ENCODE data around the gene TMEM94. TPM values are rescaled to one million over a fixed set of nuclear protein-coding genes. Genes with fewer than 3 reads are reported as not detected.

The TMEM94 gene
- total RNA-seq, 1 experiment from 2014 or later = 129 TPM

- ATAC-seq (0 out of 2 replicates have a peak, but pooled peaks have one; percentile 1), DNase-seq (ENCODE audit: low read depth, low spot score) (no peak)
- intact Hi-C loops (cut with micrococcal nuclease; ENCODE audit: unreplicated experiment) = loop anchor here (5.0 kb wide), 1 partner anchor 81 kb away; no protein-coding TSS in a partner anchor
- TF ChIP-seq CTCF (IDR thresholded peaks at IDR 0.05) (no peak), POLR2AphosphoS5 (IDR thresholded peaks at IDR 0.05; ENCODE audit: low read depth, low read length) (no peak), TCF7L2 (IDR thresholded peaks at IDR 0.05; ENCODE audit: low read depth, low read length) (no peak), SIN3A (IDR thresholded peaks at IDR 0.05; ENCODE audit: borderline replicate concordance, insufficient read depth, low read depth, low read length) (no peak), REST (IDR thresholded peaks at IDR 0.05; ENCODE audit: insufficient read depth in 1 of 2, low read depth in 2 of 2, low read length in 1 of 2) (no peak)
- no peak overlapping the region for H3K27ac ChIP-seq (ENCODE audit: low read length)
- H3K9me3 ChIP-seq (ENCODE audit: control insufficient read depth, insufficient read depth, low read depth, low read length) = no peaks in the 10 kb centered on the region
- no peaks in the 10 kb centered on the region for H3K36me3 ChIP-seq (ENCODE audit: control insufficient read depth, insufficient read depth, low read length)
- no peaks in the 10 kb centered on the region for H3K27me3 ChIP-seq (ENCODE audit: control insufficient read depth, insufficient read depth, low read length)
- ChIA-PET POLR2A (interaction anchor here (0.6 kb wide), 1 partner anchor 10 kb away, joined by 3 read pairs; no protein-coding TSS in a partner anchor), CTCF (interaction anchor here (0.5 to 0.7 kb wide), 2 partner anchors 30 to 112 kb away, joined by 4 to 9 read pairs; no protein-coding TSS in a partner anchor)
- in situ Hi-C loops (cut with HindIII; ENCODE audit: low pct_unique_long_range_greater_than_20kb, low sequenced_read_pairs) = no loop called here
- no TSS peak for BruUV-seq (replicated peaks)
- peaks cover 28% of the 10 kb centered on the region for H3K4me1 ChIP-seq (ENCODE audit: control insufficient read depth, insufficient read depth, low read length)
- H3K4me3 ChIP-seq (ENCODE audit: low read depth in 2 of 2, low read length in 2 of 2) = no peak overlapping the region
These were observed 51.6 kb downstream of the TMEM94 start for GRCh38 chr17:75507733-75508719.

- ChIA-PET POLR2A (no interaction called here), CTCF (interaction anchor here (0.7 kb wide), 1 partner anchor 111 kb away, joined by 4 read pairs; no protein-coding TSS in a partner anchor)
- in situ Hi-C loops (cut with HindIII; ENCODE audit: low pct_unique_long_range_greater_than_20kb, low sequenced_read_pairs) (no loop called here), intact Hi-C loops (cut with micrococcal nuclease; ENCODE audit: unreplicated experiment) (loop anchor here (5.0 kb wide), 1 partner anchor 82 kb away; no protein-coding TSS in a partner anchor)
- no peak for DNase-seq (ENCODE audit: low read depth, low spot score)
- Histone ChIP-seq H3K4me1 (ENCODE audit: control insufficient read depth, insufficient read depth, low read length) (peaks cover 35% of the 10 kb centered on the region), H3K9me3 (ENCODE audit: control insufficient read depth, insufficient read depth, low read depth, low read length) (no peaks in the 10 kb centered on the region), H3K4me3 (ENCODE audit: low read depth in 2 of 2, low read length in 2 of 2) (no peak overlapping the region), H3K36me3 (ENCODE audit: control insufficient read depth, insufficient read depth, low read length) (no peaks in the 10 kb centered on the region), H3K27ac (ENCODE audit: low read length) (no peak overlapping the region), H3K27me3 (ENCODE audit: control insufficient read depth, insufficient read depth, low read length) (no peaks in the 10 kb centered on the region)
- TF ChIP-seq SIN3A (IDR thresholded peaks at IDR 0.05; ENCODE audit: borderline replicate concordance, insufficient read depth, low read depth, low read length) = no peak
- 0 out of 2 replicates have a peak, but pooled peaks have one; percentile 1 for ATAC-seq
- BruUV-seq (replicated peaks) = no TSS peak
These were observed 52.5 kb downstream of the TMEM94 start for GRCh38 chr17:75508931-75509361.
